K562 (cell line): ENCODE measurements around the gene TMEM86B. TPM values are rescaled to one million over a fixed set of nuclear protein-coding genes. Genes with fewer than 3 reads are reported as not detected.

ENCODE experiments used
- E2F6 ChIP-seq, 2 experiments: IDR thresholded peaks; 2 replicates each; pipeline ENCODE4 v1.6.1; 2011; ENCODE audit warnings: borderline replicate concordance in 1 of 2, control low read depth in 1 of 2, low read depth in 1 of 2, low read length in 1 of 2, mild to moderate bottlenecking in 1 of 2, mixed read lengths in 1 of 2, moderate library complexity in 1 of 2; ENCODE audit not compliant: insufficient read depth in 1 of 2, insufficient read length in 1 of 2, poor library complexity in 1 of 2, severe bottlenecking in 1 of 2; ENCODE audit errors: extremely low read depth in 1 of 2
- GTF3C2 ChIP-seq: IDR thresholded peaks from 3 replicates; pipeline ENCODE4 v1.6.1; 2011; ENCODE audit warnings: borderline replicate concordance, mild to moderate bottlenecking, moderate library complexity; ENCODE audit not compliant: insufficient read length; ENCODE audit errors: extremely low read depth
- HOMEZ ChIP-seq: fragments of 250-450 bp; sonication (Bioruptor Pico); IDR thresholded peaks from 2 replicates; pipeline ENCODE4 v1.4.0; 2020; ENCODE audit warnings: mild to moderate bottlenecking, moderate library complexity
- NR3C1 ChIP-seq: sonication (generic); formaldehyde crosslinking; IDR thresholded peaks from 2 replicates; pipeline ENCODE4 v1.8.1; 2022; ENCODE audit warnings: missing genetic modification reagents
- TCFL5 ChIP-seq: fragments of 250-450 bp; sonication (Bioruptor Pico); conservative IDR thresholded peaks from 2 replicates; pipeline ENCODE4 v1.6.1; 2021; ENCODE audit warnings: mild to moderate bottlenecking, moderate library complexity, matching md5 sums
- ZNF140 ChIP-seq: fragments of 250-450 bp; sonication (Bioruptor Pico); IDR thresholded peaks from 2 replicates; pipeline ENCODE4 v1.8.0; 2021; ENCODE audit warnings: moderate library complexity, mild to moderate bottlenecking, inconsistent platforms
- ZNF445 ChIP-seq: fragments of 250-450 bp; sonication (Bioruptor Pico); IDR thresholded peaks from 2 replicates; pipeline ENCODE4 v1.4.0; 2020; ENCODE audit warnings: low read depth, mild to moderate bottlenecking, moderate library complexity
- polyA plus RNA-seq, 8 experiments: library from polyadenylated mRNA; depleted of rRNA in 4 of 8; stranded (reverse) in 5 of 8; unstranded in 3 of 8; fragments of >200 nt; fragmentation: Nextera tagmentation in 2 of 8; fragmentation: Illumina TruSeq in 1 of 8; extraction: Ambion mirVana in 2 of 8; extraction: Trizol in 1 of 8; gene quantifications; 2 replicates each; pipeline versions ENCODE4 v1.2.1 to v1.2.3, GENCODE V29; 2011 to 2014; ENCODE audit warnings: inconsistent platforms in 1 of 8, missing spikeins in 1 of 8
- total RNA-seq, 7 experiments: library from RNA; depleted of rRNA in 6 of 7; stranded (reverse); fragments of >200 nt in 6 of 7; fragmentation: Illumina TruSeq in 2 of 7; extraction: Trizol in 2 of 7; gene quantifications; 2 replicates each; pipeline versions ENCODE4 v1.2.1 to v1.2.3, GENCODE V29; 2011 to 2021; ENCODE audit warnings: low replicate concordance in 1 of 7

The TMEM86B gene
- total and polyA plus RNA-seq, 9 of the 15 experiments (the other 6 are each of a cell fraction or from before 2014, with no cell fraction given), result 0.28 to 7.9 (median 2.1) TPM

- TF ChIP-seq E2F6 (IDR thresholded peaks at IDR 0.05; ENCODE audit: borderline replicate concordance in 1 of 2, extremely low read depth in 1 of 2, insufficient read depth in 1 of 2, insufficient read length in 1 of 2, low read depth in 1 of 2, low read length in 1 of 2, poor library complexity in 1 of 2, severe bottlenecking in 1 of 2) (no peak), HOMEZ (CRISPR knock-in tag) (no peak), ZNF445 (CRISPR knock-in tag) (no peak), NR3C1 (CRISPR knock-in tag) (no peak), TCFL5 (CRISPR knock-in tag) (no peak), ZNF140 (CRISPR knock-in tag) (no peak), GTF3C2 (no peak)
- TF ChIP-seq, all 486 proteins: peak for 13
Observed at GRCh38 chr19:55209693-55210472, 18.7 kb downstream of the TMEM86B start (continued).
